Spleen (tissue), 11 donors: Measurements from ENCODE around the gene ELMO2. TPM values are rescaled to one million over a fixed set of nuclear protein-coding genes. Genes with fewer than 3 reads are reported as not detected.

Experiments
- DNase-seq: peaks from one replicate; pipeline ENCODE4 v3.0.0-alpha.2; 2020
- H3K27ac ChIP-seq, 8 donors: fragments of 200-600 bp; sonication (generic) in 7 of 8; 1 replicate in 4 of 8; 2 replicates in 4 of 8; pipeline versions ENCODE4 v1.5.0 to v1.8.0; 2016 to 2021; ENCODE audit warnings: inconsistent platforms in 4 of 8, mild to moderate bottlenecking in 4 of 8, moderate library complexity in 1 of 8
- H3K27me3 ChIP-seq, 7 donors: fragments of 200-600 bp; sonication (generic) in 6 of 7; replicated peaks in 1 of 7; 1 replicate in 4 of 7; 2 replicates in 3 of 7; pipeline versions ENCODE4 v1.5.0 to v1.8.0; 2016 to 2021; ENCODE audit warnings: inconsistent platforms in 3 of 7, mild to moderate bottlenecking in 1 of 7
- H3K36me3 ChIP-seq, 6 donors: fragments of 200-600 bp; sonication (generic) in 5 of 6; 1 replicate in 4 of 6; 2 replicates in 2 of 6; pipeline versions ENCODE4 v1.5.0 to v1.8.0; 2016 to 2021; ENCODE audit warnings: inconsistent platforms in 2 of 6
- H3K4me1 ChIP-seq, 6 donors: fragments of 200-600 bp; sonication (generic) in 5 of 6; 1 replicate in 3 of 6; 2 replicates in 3 of 6; pipeline versions ENCODE4 v1.5.0 to v1.8.0; 2016 to 2021; ENCODE audit warnings: inconsistent platforms in 3 of 6
- H3K4me3 ChIP-seq, 8 donors: fragments of 200-600 bp; sonication (generic) in 7 of 8; 1 replicate in 4 of 8; 2 replicates in 4 of 8; pipeline versions ENCODE4 v1.5.0 to v1.8.0; 2016 to 2021; ENCODE audit warnings: inconsistent platforms in 4 of 8, mild to moderate bottlenecking in 4 of 8, moderate library complexity in 2 of 8
- H3K9me3 ChIP-seq, 8 donors: fragments of 200-600 bp; sonication (generic) in 7 of 8; 1 replicate in 4 of 8; 2 replicates in 4 of 8; pipeline versions ENCODE4 v1.5.0 to v1.8.0; 2016 to 2021; ENCODE audit warnings: inconsistent platforms in 4 of 8
- CTCF ChIP-seq, 11 experiments: fragments of 200-600 bp in 7 of 11; fragments of 450-650 bp in 4 of 11; sonication (generic) in 4 of 11; IDR thresholded peaks in 8 of 11; conservative IDR thresholded peaks in 3 of 11; 1 replicate in 7 of 11; 2 replicates in 4 of 11; pipeline versions ENCODE4 v1.4.0 to v1.8.0; 2016 to 2021; ENCODE audit warnings: antibody characterized with exemption in 11 of 11, inconsistent platforms in 4 of 11, mild to moderate bottlenecking in 1 of 11
- POLR2A ChIP-seq, 3 donors: fragments of 450-650 bp; IDR thresholded peaks; one replicate each; pipeline ENCODE4 v1.5.1; 2017; ENCODE audit warnings: antibody characterized with exemption in 3 of 3, mild to moderate bottlenecking in 1 of 3
- POLR2AphosphoS5 ChIP-seq, 3 donors: sonication (generic); formaldehyde crosslinking; IDR thresholded peaks; one replicate each; pipeline ENCODE4 v1.5.1; 2017; ENCODE audit warnings: antibody characterized with exemption in 3 of 3
- WGBS, 5 donors: extraction: QIAGEN DNeasy Blood & Tissue Kit in 3 of 5; methylation state at CpG; one replicate each; pipeline versions ENCODE4 v1.1.5 to v1.1.7; 2013 to 2018; 5-methylcytosine and 5-hydroxymethylcytosine counted together
- intact Hi-C: fragments of 100-400 bp; cut with DNase I; formaldehyde crosslinking; loops from one replicate; pipeline ENCODE4 v1.15.0; 2023; ENCODE audit warnings: low total_unique reads
- polyA plus RNA-seq, 3 donors: library from polyadenylated mRNA; stranded (reverse); fragments of 200-250 nt; gene quantifications; one replicate each; pipeline ENCODE4 v1.2.1, GENCODE V29; 2013
- total RNA-seq, 7 donors: library from RNA; depleted of rRNA in 3 of 7; stranded (reverse); fragments of >200 nt in 3 of 7; fragmentation: NEBNext Ultra II Directional in 4 of 7; extraction: Animal tissue kit (Norgen Biotek cat#: 25700) in 4 of 7; gene quantifications; one replicate each; pipeline versions ENCODE4 v1.1.0 to v1.2.1, GENCODE V29; 2016 to 2021
- donor health status: healthy with polysubstance abuse.
- donor health status: DM: no; HTN: no; CAD: no; lungs with moderate emphysema.
- donor health status: DM: no; HTN: no; CAD: no.
- donor health status: Bipolar disorder and iron deficiency.
- donor health status: healthy.
- donor health status: DM: no; HTN: no; CAD: no.
- donor health status: DM: yes; HTN: yes; CAD: no.

ELMO2 gene
- total and polyA plus RNA-seq, 10 donors, result 17.2 to 80.2 (median 61.0) TPM

- no peaks in the 10 kb centered on the region for H3K9me3 ChIP-seq
- H3K27me3 ChIP-seq, result peaks cover 0 to 50% (median 0%) of the 10 kb centered on the region in 7 donors
- H3K27ac ChIP-seq, result no peak overlapping the region
- no peak overlapping the region for H3K4me3 ChIP-seq
- WGBS, 5 donors, result 62 to 76% (median 64%) methylated on average over 3 of the region's 3 CpGs
- TF ChIP-seq POLR2AphosphoS5 (IDR thresholded peaks at IDR 0.05) (no peak), POLR2A (IDR thresholded peaks at IDR 0.05) (no peak), CTCF (IDR thresholded peaks at IDR 0.05 in 8 of 11, conservative IDR thresholded peaks at IDR 0.05 in 3 of 11) (no peak)
- H3K4me1 ChIP-seq, result no peaks in the 10 kb centered on the region
- no peaks in the 10 kb centered on the region for H3K36me3 ChIP-seq
- intact Hi-C loops, result no loop called here
- no peak for DNase-seq
Measured at GRCh38 chr20:46423342-46423741, 16.9 kb upstream of the ELMO2 start.

GRCh38 chr20:46420878-46421277 is 14.5 kb upstream of the ELMO2 start:
- Histone ChIP-seq H3K27me3 (peaks cover 0 to 34% (median 0%) of the 10 kb centered on the region in 7 donors), H3K4me1 (no peaks in the 10 kb centered on the region), H3K4me3 (no peak overlapping the region), H3K9me3 (peaks cover 0 to 10% (median 2%) of the 10 kb centered on the region in 8 donors), H3K36me3 (no peaks in the 10 kb centered on the region), H3K27ac (no peak overlapping the region)
- 63 to 73% (median 63%) methylated on average over 5 of the region's 5 CpGs for WGBS, 5 donors
- TF ChIP-seq POLR2A (IDR thresholded peaks at IDR 0.05) (no peak), CTCF (IDR thresholded peaks at IDR 0.05 in 8 of 11, conservative IDR thresholded peaks at IDR 0.05 in 3 of 11) (no peak)
- DNase-seq, result no peak
- intact Hi-C loops, result no loop called here

- no peak for DNase-seq
- no peak overlapping the region for H3K27ac ChIP-seq
- no peaks in the 10 kb centered on the region for H3K36me3 ChIP-seq
- H3K9me3 ChIP-seq, result peaks cover 0 to 10% (median 2%) of the 10 kb centered on the region in 8 donors
- no peaks in the 10 kb centered on the region for H3K4me1 ChIP-seq
- no peak overlapping the region for H3K4me3 ChIP-seq
- WGBS, 5 donors, result 59 to 83% (median 80%) methylated on average over 1 of the region's 1 CpG
- intact Hi-C loops, result no loop called here
- TF ChIP-seq POLR2A (IDR thresholded peaks at IDR 0.05) (no peak), POLR2AphosphoS5 (IDR thresholded peaks at IDR 0.05) (no peak), CTCF (IDR thresholded peaks at IDR 0.05 in 8 of 11, conservative IDR thresholded peaks at IDR 0.05 in 3 of 11) (no peak)
- H3K27me3 ChIP-seq, result peaks cover 0 to 31% (median 0%) of the 10 kb centered on the region in 7 donors
Measured at GRCh38 chr20:46419882-46420281, 13.5 kb upstream of the ELMO2 start.

- intact Hi-C loops, result no loop called here
- Histone ChIP-seq H3K27me3 (peaks cover 0 to 8% (median 0%) of the 10 kb centered on the region in 7 donors), H3K27ac (no peak overlapping the region), H3K36me3 (no peaks in the 10 kb centered on the region), H3K9me3 (peaks cover 0 to 10% (median 2%) of the 10 kb centered on the region in 8 donors), H3K4me3 (no peak overlapping the region), H3K4me1 (no peaks in the 10 kb centered on the region)
- TF ChIP-seq POLR2A (IDR thresholded peaks at IDR 0.05), result no peak
- no peak for TF ChIP-seq POLR2AphosphoS5 (IDR thresholded peaks at IDR 0.05)
- TF ChIP-seq CTCF (IDR thresholded peaks at IDR 0.05 in 8 of 11, conservative IDR thresholded peaks at IDR 0.05 in 3 of 11), result no peak
- WGBS, 5 donors, result 78 to 96% (median 94%) methylated on average over 2 of the region's 2 CpGs
- DNase-seq, result no peak
Measured at GRCh38 chr20:46416839-46417238, 10.4 kb upstream of the ELMO2 start.
